AG04449 (cell line): Measurements from ENCODE around the gene CST7.

ENCODE experiments used
- CTCF ChIA-PET: fragments of 350-600 bp; formaldehyde crosslinking; extraction: SDS; loops from one replicate; lab custom pipeline; 2021; ENCODE audit warnings: antibody characterized with exemption; lab: Yijun Ruan, JAX
- POLR2A ChIA-PET: fragments of 400-600, 350-600 bp; formaldehyde crosslinking; extraction: SDS; loops from one replicate; lab custom pipeline; 2020; ENCODE audit warnings: antibody characterized with exemption, inconsistent platforms; lab: Yijun Ruan, JAX
- DNase-seq: peaks from one replicate; pipeline ENCODE4 v3.0.0-alpha.2; 2010; ENCODE audit warnings: low read depth, low spot score
- H3K4me3 ChIP-seq: 2 replicates; pipeline ENCODE4 v1.5.1; 2011; ENCODE audit warnings: low read depth, mild to moderate bottlenecking, control low read depth, low read length
- TF ChIP-seq, protein P1 (sequence below): IDR thresholded peaks from one replicate; pipeline ENCODE4 v1.5.1; 2011; ENCODE audit warnings: mild to moderate bottlenecking, moderate library complexity, low read length, control low read depth, inconsistent platforms; ENCODE audit not compliant: insufficient read depth; ENCODE audit errors: missing control alignments

CST7 gene, protein sequence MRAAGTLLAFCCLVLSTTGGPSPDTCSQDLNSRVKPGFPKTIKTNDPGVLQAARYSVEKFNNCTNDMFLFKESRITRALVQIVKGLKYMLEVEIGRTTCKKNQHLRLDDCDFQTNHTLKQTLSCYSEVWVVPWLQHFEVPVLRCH

DNA sequence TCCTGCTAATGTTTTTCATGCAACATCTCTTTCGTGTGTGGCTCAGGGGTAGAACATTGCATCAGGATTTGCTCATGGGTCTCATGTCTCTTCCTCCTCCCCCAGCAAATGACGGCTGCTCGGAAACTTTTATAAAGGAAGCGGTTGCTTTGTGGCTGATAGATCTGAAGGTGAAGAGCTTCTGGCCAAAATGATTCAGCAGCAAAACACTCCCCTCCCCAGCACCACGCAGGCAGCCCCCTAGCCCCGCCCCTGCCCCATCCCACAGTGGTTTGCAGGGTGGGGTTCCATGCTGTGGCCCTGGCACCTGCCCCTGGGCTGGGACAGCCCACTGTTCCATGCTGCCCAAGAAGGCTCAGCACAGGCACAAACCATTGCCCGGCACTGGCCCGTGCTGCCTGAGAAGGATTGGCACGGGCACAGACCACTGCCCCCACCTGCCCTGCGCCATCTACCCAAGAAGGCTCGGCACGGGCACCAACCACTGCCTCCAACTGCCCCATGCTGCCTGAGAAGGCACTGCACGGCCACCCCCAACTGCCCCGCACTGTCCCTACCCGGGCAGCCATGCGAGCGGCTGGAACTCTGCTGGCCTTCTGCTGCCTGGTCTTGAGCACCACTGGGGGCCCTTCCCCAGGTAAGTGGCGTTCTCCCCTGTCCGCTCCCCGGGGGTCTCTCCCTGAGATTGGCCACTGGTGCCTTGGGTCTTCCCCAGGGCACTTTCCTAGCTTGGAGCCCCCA, at the start of gene CST7:
TSS of gene CST7 (plus strand) at position 331 of the 741 bp plus-strand sequence. CDS start at position 568, 237 bp downstream.
- CTCF ChIA-PET: no interaction called here
- POLR2A ChIA-PET: no interaction called here
- DNase-seq: no peak
- no peak within 1 kb of the TSS for H3K4me3 ChIP-seq
- TF ChIP-seq, protein P1, sequence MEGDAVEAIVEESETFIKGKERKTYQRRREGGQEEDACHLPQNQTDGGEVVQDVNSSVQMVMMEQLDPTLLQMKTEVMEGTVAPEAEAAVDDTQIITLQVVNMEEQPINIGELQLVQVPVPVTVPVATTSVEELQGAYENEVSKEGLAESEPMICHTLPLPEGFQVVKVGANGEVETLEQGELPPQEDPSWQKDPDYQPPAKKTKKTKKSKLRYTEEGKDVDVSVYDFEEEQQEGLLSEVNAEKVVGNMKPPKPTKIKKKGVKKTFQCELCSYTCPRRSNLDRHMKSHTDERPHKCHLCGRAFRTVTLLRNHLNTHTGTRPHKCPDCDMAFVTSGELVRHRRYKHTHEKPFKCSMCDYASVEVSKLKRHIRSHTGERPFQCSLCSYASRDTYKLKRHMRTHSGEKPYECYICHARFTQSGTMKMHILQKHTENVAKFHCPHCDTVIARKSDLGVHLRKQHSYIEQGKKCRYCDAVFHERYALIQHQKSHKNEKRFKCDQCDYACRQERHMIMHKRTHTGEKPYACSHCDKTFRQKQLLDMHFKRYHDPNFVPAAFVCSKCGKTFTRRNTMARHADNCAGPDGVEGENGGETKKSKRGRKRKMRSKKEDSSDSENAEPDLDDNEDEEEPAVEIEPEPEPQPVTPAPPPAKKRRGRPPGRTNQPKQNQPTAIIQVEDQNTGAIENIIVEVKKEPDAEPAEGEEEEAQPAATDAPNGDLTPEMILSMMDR: no peak

DNA sequence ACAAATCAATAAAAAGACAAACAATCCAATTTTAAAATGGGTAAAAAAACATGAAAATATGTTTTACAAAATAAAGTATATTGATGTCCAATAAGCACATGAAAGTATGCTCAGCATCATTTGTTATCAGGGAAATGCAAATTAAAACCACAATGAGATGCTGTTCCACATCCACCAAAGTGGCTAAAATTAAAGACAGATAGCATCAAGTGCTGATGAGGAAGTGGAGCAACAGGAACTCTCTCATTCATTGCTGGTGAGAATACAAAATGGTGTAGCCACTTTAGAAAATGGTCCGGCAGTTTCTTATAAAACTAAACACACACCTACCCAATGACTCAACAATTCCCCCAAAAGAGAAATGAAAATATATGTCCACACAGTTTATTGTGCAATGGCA, 42.3 kb upstream of the CST7 start:
- POLR2A ChIA-PET: no interaction called here
- TF ChIP-seq, protein P1: no peak
- DNase-seq: no peak
- CTCF ChIA-PET: no interaction called here
- no peak overlapping the region for H3K4me3 ChIP-seq

DNA sequence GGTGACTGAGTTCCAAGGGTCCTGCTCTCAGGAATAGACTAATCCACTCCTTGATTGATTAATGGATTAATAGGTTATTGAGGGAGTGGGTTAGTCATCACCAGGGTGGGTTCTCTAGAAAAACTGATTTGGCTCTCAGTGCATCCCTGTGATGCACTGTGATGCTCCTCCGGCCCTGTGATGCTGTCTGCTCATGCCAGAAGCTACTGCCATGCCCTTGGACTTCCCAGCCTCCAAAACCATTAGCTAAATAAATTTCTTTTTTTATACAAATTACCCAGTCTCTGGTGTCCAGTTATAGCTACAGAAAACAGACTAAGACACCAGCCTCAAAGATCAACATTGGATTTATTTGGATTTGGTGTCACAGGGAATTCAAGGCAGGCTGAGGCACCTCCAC, 40.4 kb upstream of the CST7 start:
- CTCF ChIA-PET: no interaction called here
- POLR2A ChIA-PET: no interaction called here
- TF ChIP-seq, protein P1: no peak

DNA sequence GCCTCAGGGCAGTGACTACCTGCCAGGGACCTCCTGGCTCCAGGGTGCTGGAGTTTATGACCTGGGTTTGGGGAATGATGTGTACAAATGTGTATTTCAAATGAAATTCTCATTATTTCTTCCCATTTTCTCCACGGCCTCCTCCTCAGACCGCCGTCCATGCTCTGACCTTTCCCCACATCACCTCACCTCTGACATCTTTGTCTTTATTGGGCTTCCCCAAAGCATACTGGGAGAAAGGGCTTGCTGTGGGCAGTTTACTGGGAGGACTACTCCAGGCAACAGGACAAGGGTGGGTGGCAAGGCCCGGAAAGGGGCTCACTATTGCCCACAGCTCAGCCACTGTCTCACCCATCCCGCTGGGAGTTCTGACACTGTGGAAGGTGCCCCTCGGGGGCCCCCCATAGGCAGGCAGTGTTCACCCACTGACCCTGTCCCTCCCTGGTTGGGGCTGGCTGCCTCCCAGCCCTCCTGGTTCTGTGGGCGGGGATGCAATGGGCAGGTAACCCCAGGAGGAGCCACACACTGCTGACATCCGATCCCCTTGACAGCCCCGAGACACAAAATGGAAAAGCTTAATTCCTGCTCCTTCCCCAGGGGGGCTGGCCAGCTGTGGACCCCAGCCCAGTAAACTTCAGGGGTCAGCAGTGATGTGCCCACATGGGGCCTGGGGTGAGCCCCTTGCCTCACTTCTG, 39.8 kb upstream of the CST7 start:
- ChIA-PET POLR2A (no interaction called here), CTCF (no interaction called here)
- TF ChIP-seq, protein P1: no peak
- H3K4me3 ChIP-seq: no peak overlapping the region
- DNase-seq: no peak

More for the DNA sequence above, 40.4 kb upstream of the CST7 start:
- DNase-seq: no peak
- H3K4me3 ChIP-seq: no peak overlapping the region

DNA sequence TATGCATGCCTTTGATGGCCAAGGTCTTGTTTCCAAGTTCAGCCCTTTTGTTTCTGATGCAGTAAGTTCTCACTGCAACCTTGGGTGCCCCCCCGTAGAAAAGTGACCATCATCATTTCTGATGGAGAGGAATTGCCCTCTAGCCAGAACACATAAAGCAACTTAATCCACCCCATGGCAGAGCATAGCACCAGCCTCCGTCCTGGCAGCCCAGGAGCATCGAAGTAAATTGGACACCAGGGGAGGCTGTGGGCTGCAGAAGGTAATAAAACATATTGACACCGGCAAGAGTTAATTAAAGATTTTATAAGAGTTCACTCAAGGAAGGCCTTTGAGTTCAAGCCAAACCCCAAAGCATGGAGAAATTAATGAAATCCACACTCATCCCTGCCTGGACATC, 39.2 kb upstream of the CST7 start:
- no peak for DNase-seq
- no peak overlapping the region for H3K4me3 ChIP-seq
- TF ChIP-seq, protein P1: no peak
- ChIA-PET CTCF (no interaction called here), POLR2A (no interaction called here)

DNA sequence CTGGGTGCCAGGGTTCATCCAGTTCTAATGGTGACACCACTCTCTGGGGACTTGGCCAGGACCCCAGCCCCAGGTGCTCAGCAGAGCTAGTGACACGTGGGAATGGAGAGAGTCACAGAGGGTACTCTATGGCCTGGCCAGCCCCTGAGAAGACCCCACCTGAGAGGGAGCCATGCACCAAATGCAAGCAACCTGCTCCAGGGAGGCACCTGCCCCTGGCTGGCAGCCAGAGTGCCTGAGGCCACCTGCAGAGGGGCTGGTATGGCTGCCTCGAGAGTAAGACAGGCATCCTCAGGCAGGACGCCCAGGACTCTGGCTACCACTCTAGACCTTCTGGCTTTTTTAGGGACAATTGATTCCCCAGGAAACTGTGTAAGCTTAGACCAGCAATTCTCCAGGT, 38.6 kb upstream of the CST7 start:
- CTCF ChIA-PET: no interaction called here
- no peak for DNase-seq
- TF ChIP-seq, protein P1: no peak
- no peak overlapping the region for H3K4me3 ChIP-seq
- POLR2A ChIA-PET: no interaction called here
